ENCODE measurements around the gene ZPBP.
"Not testable (repeated sequence)": the region's sequence is repeated elsewhere in the genome, so short reads cannot be mapped to it uniquely, and the experiment has no call there.

ZPBP gene

GRCh38 chr7:50062951-50063350, 30.1 kb downstream of the ZPBP start:
- no peak for TF ChIP-seq CTCF (IDR thresholded peaks at IDR 0.05; ENCODE audit: insufficient read depth, low read depth, low read length, missing control alignments)
- DNase-seq (ENCODE audit: low read depth): no peak
- H3K4me3 ChIP-seq (ENCODE audit: low read depth, low read length): no peak overlapping the region

- no peak for TF ChIP-seq CTCF (IDR thresholded peaks at IDR 0.05; ENCODE audit: insufficient read depth, low read depth, low read length, missing control alignments)
- DNase-seq (ENCODE audit: low read depth): peak; percentile 8
- H3K4me3 ChIP-seq (ENCODE audit: low read depth, low read length): no peak overlapping the region
These were observed 36.9 kb downstream of the ZPBP start for GRCh38 chr7:50056131-50056530.

GRCh38 chr7:50047716-50048115, 45.3 kb downstream of the ZPBP start:
- no peak for DNase-seq (ENCODE audit: low read depth)
- TF ChIP-seq CTCF (IDR thresholded peaks at IDR 0.05; ENCODE audit: insufficient read depth, low read depth, low read length, missing control alignments): no peak

GRCh38 chr7:50041165-50041564, 51.9 kb downstream of the ZPBP start:
- not testable (repeated sequence) for DNase-seq (ENCODE audit: low read depth); H3K4me3 ChIP-seq (ENCODE audit: low read depth, low read length)

More at GRCh38 chr7:50047716-50048115, 45.3 kb downstream of the ZPBP start:
- no peak overlapping the region for H3K4me3 ChIP-seq (ENCODE audit: low read depth, low read length)

- no peak for TF ChIP-seq CTCF (IDR thresholded peaks at IDR 0.05; ENCODE audit: insufficient read depth, low read depth, low read length, missing control alignments)
- H3K4me3 ChIP-seq (ENCODE audit: low read depth, low read length): no peak overlapping the region
- DNase-seq (ENCODE audit: low read depth): no peak
These were observed 56.0 kb downstream of the ZPBP start for GRCh38 chr7:50037086-50037485.

- no peak overlapping the region for H3K4me3 ChIP-seq (ENCODE audit: low read depth, low read length)
- TF ChIP-seq CTCF (IDR thresholded peaks at IDR 0.05; ENCODE audit: insufficient read depth, low read depth, low read length, missing control alignments): no peak
- DNase-seq (ENCODE audit: low read depth): peak; percentile 47
These were observed 70.1 kb downstream of the ZPBP start for GRCh38 chr7:50022991-50023390.

- no peak overlapping the region for H3K4me3 ChIP-seq (ENCODE audit: low read depth, low read length)
- DNase-seq (ENCODE audit: low read depth): no peak
- no peak for TF ChIP-seq CTCF (IDR thresholded peaks at IDR 0.05; ENCODE audit: insufficient read depth, low read depth, low read length, missing control alignments)
These were observed 70.6 kb downstream of the ZPBP start for GRCh38 chr7:50022451-50022850.
